AG10803 (cell line): ENCODE results near the gene LRP5.
"Not testable (repeated sequence)": the region's sequence is repeated elsewhere in the genome, so short reads cannot be mapped to it uniquely, and the experiment has no call there.

Experiments used
- DNase-seq: peaks from one replicate; pipeline ENCODE4 v3.0.0; 2010; ENCODE audit warnings: low read depth
- H3K4me3 ChIP-seq: 2 replicates; pipeline ENCODE4 v1.5.1; 2011; ENCODE audit warnings: mild to moderate bottlenecking, low read length, control low read depth
- CTCF ChIP-seq: conservative IDR thresholded peaks from 2 replicates; pipeline ENCODE4 v1.5.1; 2011; ENCODE audit warnings: mild to moderate bottlenecking, low read length, control low read depth, inconsistent platforms

LRP5 gene

GRCh38 chr11:68340003-68340767 is 27.8 kb downstream of the LRP5 start:
- TF ChIP-seq CTCF, result no peak
- no peak for DNase-seq
- H3K4me3 ChIP-seq, result no peak overlapping the region

GRCh38 chr11:68340784-68341556 is 28.6 kb downstream of the LRP5 start:
- H3K4me3 ChIP-seq, result no peak overlapping the region
- no peak for DNase-seq
- no peak for TF ChIP-seq CTCF

- no peak overlapping the region for H3K4me3 ChIP-seq
- DNase-seq, result no peak
- TF ChIP-seq CTCF, result 0 out of 2 replicates have a peak, but pooled peaks have one; percentile 7
Observed at GRCh38 chr11:68341557-68342458, 29.4 kb downstream of the LRP5 start.

DNA sequence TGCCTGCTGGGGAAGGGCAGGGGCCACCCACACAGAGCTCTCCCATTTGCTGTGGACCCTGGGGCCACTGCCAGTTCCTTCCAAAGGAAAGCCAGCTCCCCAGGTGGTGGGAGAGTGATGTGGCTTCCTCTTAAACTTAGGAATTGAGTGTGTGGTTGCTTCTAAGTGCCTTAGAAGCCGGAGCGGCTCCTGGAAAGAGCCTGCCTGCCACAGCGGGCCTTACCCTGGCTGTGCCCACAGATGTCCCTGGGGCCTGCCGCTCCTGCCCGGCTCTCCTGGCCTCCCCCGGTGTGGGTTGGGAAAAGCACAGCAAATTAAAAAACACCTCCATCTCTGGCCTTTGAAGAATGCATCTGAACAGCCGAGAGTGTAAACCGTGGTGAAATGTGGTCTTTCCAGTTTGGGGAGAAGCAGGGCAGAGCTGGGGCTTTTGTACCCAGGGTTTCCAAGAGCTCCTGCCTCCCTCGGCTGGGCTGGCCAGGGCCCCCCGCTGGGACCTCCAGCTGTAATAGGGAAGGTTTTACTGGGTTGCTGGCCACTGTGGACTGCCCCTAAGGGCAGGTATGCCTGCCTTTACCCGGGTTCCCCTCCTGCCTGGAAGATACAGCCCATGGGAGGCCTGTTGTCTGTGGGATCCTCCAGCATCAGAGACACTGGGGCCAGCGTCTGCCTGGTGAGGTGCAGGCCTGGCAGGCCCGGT is 30.2 kb downstream of the LRP5 start:
- DNase-seq, result no peak
- no peak overlapping the region for H3K4me3 ChIP-seq
- no peak for TF ChIP-seq CTCF

- TF ChIP-seq CTCF, result no peak
- DNase-seq, result no peak
- H3K4me3 ChIP-seq, result no peak overlapping the region
Observed at GRCh38 chr11:68343761-68344256, 31.4 kb downstream of the LRP5 start.

DNA sequence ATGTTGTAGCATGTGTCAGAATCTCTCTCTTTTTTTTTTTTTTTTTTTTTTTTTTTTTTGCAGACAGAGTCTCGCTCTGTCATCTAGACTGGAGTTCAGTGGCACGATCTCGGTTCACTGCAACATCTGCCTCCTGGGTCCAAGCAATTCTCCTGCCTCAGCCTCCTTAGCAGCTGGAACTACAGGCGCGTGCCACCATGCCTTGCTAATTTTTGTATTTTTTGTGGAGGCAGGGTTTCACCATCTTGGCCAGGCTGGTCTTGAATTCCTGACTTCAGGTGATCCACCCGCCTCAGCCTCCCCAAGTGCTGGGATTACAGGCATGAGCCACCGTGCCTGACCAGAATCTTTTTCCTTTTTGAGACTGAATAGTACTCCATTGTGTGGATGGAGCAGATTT is 32.4 kb downstream of the LRP5 start:
- not testable (repeated sequence) for DNase-seq, H3K4me3 ChIP-seq
